GM19397 (cell line): ENCODE measurements around the gene WFDC12.

ENCODE experiments used
- ATAC-seq: cut with Tn5 transposase; IDR thresholded peaks from one replicate; pipeline ENCODE4 v1.9.1; 2021; ENCODE audit warnings: mild to moderate bottlenecking, moderate library complexity; ENCODE audit not compliant: unreplicated experiment

The WFDC12 gene

DNA sequence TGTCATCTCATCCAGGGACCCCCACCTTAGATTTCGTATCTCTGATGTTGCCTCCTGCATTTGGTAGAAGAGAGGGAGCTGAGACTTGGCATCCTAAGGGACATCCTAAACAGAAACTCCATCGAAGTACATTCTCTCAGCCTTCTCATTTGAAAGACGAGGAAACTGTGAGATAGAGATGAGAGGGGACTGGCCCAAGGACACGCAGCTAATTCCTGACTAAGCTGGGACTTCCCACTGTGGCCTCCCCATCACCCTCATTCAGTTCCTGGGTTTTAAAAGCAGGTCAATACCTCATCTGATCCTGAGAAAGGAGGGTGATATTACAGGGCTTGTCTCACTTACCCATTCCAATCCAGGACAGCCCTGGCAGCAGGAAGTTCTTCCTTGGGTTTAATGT lies 8.4 kb downstream of the WFDC12 start:
- ATAC-seq = no peak

GRCh38 chr20:45115386-45115774 lies 8.9 kb downstream of the WFDC12 start:
- ATAC-seq = no peak

DNA sequence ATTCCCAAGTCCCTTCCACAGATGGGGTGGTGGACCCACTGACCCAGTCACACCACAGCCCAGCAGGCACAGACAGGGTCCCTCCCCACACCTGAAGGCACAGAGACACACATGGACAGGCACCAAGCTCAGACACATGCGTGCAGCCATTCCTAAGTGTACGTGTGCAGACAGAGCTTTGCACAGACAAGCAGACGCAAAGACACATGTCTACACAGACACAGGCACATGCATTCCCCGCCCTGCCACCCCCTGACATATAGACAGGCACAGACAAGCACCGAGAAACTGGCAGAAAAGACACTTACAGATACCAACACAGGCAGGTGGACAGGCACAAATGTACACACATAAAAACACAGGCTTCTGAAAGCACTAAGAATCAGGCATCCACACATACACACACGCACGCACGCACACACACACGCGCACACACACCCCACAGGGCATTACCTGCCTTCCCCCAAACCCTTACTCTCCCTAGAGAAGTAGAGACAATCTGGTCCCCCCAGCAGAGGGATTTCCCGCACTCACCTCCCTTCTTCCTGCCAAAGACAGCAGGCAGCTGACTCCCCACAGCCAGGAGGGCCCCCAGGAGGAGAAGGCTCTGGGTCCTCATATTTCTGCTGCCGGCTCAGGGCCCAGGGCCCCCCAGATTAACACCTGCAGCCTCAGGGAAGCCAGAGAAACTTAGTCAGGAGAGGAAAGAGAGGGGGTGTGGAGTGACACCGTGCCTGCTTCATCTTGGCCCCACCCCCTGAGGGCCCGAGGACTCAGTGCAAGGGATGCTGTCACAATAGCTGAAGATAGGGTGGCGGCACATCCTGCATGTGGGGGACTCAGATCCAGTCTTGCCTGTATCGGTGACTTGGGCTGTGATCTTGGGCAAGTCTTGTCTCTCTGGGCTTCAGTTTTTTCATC lies 9.5 kb downstream of the WFDC12 start, which contains the start of gene WFDC5:
WFDC5 (minus strand) TSS at position 710 of the 921 bp plus-strand sequence; CDS start at position 619, 91 bp downstream.
- ATAC-seq = no peak

- ATAC-seq = no peak
Measured at GRCh38 chr20:45113865-45114264, 10.4 kb downstream of the WFDC12 start.

DNA sequence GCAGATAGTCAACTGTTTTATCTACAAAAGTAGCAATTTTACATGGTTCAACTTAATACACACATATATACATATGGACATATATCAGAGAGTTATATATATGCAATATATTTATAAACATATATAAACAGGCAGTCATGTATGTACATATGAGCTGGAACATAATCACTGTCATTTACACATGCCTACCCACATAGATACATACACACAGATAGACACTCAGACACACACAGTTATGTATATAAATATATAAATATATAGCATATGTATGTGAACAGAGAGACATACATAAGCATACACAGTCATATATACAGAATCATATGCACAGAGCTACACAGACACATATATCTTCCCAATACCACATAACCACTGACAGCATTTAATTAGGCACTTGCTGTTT lies 11.5 kb downstream of the WFDC12 start:
- no peak for ATAC-seq

GRCh38 chr20:45111799-45112471 lies 12.3 kb downstream of the WFDC12 start:
- ATAC-seq = no peak

- no peak for ATAC-seq
Measured at GRCh38 chr20:45111285-45111684, 13.0 kb downstream of the WFDC12 start.

DNA sequence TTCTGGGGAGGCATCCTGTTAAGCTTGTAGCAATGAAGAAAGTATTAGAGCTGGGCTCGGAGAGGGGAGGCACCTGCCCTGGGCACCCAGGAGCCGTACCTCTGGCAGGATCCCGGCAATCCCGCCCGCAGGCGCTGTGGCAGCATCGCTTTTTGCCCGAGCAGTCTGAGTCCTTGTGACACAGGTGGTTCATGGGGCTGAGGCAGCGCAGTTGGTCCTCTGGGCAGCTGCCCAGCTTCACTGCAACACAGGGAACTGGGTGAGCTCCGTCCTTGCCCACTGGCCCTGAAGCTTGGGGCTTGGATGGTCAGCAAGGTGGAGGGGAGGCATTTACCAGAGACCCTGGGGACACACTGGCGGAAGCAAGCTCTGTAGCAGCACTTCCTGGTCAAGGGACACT lies 14.0 kb downstream of the WFDC12 start:
- ATAC-seq = no peak

GRCh38 chr20:45109634-45110033 lies 14.6 kb downstream of the WFDC12 start:
- ATAC-seq = no peak

- no peak for ATAC-seq
Measured at GRCh38 chr20:45105317-45105716, 18.9 kb downstream of the WFDC12 start.

DNA sequence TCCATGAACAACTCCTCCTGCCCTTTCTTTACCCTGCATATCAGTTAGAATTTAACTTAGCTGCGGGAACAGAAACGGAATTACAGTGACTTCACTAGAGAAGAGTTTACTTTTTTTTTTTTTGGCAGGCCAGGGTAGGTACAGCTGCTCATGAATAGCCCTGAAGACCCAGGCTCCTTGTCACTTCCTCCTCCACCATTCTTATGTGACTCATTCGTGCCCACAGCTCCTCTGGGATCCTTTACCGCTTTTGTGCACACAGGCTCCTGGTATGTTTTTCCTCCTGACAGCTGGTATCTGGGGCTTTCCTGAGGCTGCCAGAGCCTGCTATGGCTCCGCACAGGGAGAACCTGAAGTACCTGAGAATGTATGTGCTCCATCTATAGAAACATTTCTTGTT lies 19.5 kb downstream of the WFDC12 start:
- no peak for ATAC-seq

DNA sequence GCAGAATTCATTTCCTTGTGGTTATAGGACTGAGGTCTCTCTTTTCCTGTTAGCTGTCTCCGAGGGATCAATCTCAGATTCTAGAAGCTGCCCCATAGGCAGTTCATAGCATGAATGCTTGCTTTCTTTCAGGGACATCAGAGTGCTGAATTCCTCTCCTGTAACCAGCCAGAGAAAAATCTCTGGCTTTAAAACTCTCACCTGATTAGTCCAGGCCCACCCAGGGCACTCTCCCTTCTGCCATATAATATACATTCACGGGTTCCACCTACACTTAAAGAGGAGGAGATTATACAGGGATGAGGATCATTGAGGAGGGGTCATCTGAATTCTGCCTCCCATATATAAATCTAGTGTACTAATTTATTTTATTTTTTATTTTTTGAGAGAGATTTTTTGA lies 21.2 kb downstream of the WFDC12 start:
- ATAC-seq = no peak

- no peak for ATAC-seq
Measured at GRCh38 chr20:45101333-45101850, 22.9 kb downstream of the WFDC12 start.

DNA sequence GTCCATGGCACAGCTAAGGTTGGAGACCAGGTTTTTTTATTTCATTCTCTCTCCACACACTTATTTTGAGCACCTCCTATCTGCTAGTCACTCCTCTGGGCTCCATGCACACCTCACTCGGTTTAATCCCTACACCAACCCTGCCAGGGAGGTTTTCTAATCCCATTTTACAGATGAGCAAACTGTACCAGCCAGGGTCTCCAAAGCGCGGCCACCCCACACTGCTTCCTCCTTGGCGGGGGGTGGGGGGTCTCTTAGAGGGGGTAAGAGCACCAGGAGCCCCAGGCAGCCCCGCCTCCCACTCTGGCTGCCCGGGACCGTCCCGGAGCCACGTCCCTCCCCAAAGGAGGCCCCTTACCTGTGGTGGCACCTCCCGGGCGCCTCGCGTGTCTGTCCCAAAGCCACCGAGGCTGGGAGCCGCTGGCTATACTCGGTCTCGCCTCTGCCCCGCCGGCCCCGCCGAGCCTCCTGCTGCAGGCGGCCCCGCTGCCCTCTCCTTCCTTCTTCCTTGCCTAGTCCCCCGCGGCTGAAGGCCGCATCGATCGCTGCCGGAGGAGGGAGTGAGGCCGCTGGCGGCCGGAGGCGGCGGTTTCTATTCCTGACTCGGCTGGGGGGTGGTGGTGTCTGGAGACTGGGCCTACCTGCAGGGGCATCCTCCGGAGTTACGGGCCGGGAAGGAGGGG lies 23.6 kb downstream of the WFDC12 start, which contains the start of gene KCNS1:
KCNS1 (minus strand) TSS at position 565 of the 683 bp plus-strand sequence. CDS start 1,891 bp downstream, outside the sequence.
- no peak for ATAC-seq

DNA sequence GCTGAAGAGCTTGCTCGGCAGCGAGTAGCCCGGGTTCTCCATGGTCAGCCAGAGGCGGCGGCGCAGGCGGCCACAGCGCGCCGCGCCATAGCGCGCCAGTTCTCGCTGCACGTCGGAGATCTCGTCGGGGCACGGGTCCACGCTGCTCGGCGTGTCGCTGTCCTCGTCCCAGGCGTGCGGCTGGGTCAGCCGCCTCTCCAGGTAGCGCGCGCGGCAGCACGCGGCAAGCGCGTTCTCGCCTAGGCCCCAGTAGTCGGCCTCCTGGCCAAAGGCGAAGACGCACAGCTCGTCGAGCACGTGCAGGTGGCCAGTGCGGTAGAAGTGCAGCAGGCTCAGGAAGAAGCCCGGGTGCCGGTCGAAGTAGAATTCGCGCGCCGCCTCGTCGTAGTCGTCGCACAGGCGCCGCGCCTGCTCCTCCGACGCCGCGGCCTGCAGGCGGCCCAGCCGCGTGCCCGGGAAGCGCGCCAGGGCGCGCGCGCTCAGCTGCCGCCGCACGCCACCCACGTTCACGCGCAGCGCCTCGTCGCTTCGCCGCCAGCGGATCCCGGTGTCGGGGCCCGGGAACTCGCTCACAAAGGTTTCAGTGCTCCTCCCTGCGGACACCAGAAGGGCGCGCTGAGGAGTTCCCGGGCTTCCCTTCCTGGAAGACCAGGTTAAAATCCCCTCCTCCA lies 26.0 kb downstream of the WFDC12 start:
- ATAC-seq = no peak

GRCh38 chr20:45097485-45098102 lies 26.7 kb downstream of the WFDC12 start:
- ATAC-seq = no peak

DNA sequence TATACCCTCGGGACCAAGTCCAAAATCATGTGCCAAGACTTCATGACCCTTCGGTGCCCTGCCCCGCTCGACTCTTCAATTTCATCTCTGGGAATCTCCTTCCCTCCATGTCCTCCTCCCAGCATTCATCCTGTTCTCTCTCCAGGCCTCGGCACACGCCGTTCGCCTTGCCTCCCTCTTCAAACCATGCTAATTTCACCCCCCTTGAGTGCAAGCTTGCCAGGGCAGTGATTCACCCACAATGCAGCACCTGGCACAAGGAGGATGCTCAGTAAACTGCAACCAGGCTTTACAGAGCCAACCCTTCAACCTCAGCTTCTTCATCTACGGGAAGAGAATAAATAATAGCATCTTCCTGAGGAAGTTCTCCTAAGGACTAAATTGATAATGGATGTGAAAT lies 27.5 kb downstream of the WFDC12 start:
- ATAC-seq = no peak

GRCh38 chr20:45095805-45096238 lies 28.4 kb downstream of the WFDC12 start:
- ATAC-seq = no peak

GRCh38 chr20:45094864-45095574 lies 29.2 kb downstream of the WFDC12 start:
- no peak for ATAC-seq
